Fibroblast of villous mesenchyme (primary cell): ENCODE results near the gene FOXO3. TPM values are rescaled to one million over a fixed set of nuclear protein-coding genes. Genes with fewer than 3 reads are reported as not detected.

ENCODE experiments used
- DNase-seq: peaks from one replicate; pipeline ENCODE4 v3.0.0-alpha.2; 2010; ENCODE audit warnings: low read depth
- H3K4me3 ChIP-seq: 2 replicates; pipeline ENCODE4 v1.5.1; 2011; ENCODE audit warnings: low read depth, mild to moderate bottlenecking, low read length
- total RNA-seq: library from RNA; depleted of rRNA; stranded (reverse); fragments of >200 nt; gene quantifications from 2 replicates; pipeline ENCODE4 v1.2.3, GENCODE V29; 2012
- TF ChIP-seq, protein P1 (sequence below): IDR thresholded peaks from 2 replicates; pipeline ENCODE4 v1.5.1; 2012; ENCODE audit warnings: low read depth, mild to moderate bottlenecking, low read length; ENCODE audit not compliant: insufficient read depth

FOXO3 gene
- total RNA-seq, 1 donor: 43.2 TPM

DNA sequence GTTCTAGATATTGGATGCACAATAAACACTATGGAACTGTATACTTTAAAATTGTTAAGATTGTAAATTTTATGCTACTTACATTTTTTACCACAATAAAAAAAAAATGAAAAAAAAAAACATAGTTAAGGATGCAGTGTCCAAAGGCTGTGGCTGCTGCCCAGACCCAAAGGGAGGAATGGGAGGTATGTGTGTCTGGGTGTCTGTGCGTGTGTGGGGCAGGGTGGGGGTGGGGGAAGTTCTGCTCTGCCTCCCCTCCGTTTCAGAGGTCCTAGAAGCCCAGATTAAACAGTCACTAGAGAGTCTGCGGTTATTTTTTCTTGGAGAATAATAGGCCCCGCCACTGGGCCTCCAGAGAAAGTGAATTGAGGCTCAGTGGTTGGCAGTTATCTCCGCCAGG is 151.1 kb downstream of the FOXO3 start:
- DNase-seq: no peak

DNA sequence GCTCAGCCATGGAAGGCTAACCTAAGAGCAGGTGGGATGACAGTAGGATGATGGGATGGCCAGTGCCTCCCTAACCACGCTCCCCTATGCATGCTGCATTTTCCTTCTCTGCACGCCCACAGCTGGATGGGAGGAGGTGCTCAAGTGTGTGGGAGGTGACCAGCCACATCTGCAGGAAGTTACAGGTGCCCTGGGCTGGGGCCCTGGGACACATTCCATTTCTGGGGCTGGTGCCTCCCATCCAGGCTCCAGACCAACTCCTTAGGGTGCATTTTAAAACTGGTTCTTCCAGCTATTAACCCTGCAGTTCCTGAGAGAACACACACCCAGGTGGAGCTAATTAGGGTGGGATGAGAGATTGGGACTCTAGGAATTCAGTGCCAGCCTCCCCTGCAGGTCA is 152.2 kb downstream of the FOXO3 start:
- TF ChIP-seq, protein P1, sequence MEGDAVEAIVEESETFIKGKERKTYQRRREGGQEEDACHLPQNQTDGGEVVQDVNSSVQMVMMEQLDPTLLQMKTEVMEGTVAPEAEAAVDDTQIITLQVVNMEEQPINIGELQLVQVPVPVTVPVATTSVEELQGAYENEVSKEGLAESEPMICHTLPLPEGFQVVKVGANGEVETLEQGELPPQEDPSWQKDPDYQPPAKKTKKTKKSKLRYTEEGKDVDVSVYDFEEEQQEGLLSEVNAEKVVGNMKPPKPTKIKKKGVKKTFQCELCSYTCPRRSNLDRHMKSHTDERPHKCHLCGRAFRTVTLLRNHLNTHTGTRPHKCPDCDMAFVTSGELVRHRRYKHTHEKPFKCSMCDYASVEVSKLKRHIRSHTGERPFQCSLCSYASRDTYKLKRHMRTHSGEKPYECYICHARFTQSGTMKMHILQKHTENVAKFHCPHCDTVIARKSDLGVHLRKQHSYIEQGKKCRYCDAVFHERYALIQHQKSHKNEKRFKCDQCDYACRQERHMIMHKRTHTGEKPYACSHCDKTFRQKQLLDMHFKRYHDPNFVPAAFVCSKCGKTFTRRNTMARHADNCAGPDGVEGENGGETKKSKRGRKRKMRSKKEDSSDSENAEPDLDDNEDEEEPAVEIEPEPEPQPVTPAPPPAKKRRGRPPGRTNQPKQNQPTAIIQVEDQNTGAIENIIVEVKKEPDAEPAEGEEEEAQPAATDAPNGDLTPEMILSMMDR: no peak
- H3K4me3 ChIP-seq: no peak overlapping the region
- no peak for DNase-seq

More for the DNA sequence above, 151.1 kb downstream of the FOXO3 start:
- TF ChIP-seq, protein P1: no peak
- H3K4me3 ChIP-seq: no peak overlapping the region

DNA sequence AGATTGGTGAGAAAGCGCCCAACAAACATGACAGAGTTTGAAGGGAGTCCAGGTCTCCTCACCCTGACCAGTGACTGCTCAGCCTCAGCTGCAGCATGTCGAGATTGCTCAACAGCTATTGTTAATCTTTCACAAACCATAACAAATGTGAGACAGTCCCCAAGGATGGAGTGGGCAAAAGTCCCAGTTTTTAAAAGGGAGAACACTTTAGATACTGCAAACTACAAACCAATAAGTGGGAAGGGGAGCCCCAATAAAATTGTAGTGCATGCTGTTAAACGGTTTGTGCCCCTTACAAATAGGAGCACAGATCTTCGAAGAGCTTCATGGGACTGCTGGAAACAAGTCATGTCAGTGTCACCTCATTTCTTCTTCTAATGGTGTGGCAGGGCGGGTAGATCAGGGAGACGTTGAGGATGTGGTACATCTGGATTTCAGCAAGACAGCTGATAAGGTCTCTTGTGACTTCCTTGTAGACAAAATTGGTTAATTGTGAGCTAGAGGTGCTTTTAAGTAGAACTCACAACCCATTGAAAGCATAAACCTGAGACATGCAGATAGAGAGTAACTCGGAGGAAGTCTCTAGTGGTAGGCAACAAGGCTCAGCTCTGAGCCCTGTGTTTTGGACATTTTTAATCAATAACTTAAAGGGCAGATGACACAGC is 153.5 kb downstream of the FOXO3 start:
- DNase-seq: peak; percentile 69
- no peak overlapping the region for H3K4me3 ChIP-seq

DNA sequence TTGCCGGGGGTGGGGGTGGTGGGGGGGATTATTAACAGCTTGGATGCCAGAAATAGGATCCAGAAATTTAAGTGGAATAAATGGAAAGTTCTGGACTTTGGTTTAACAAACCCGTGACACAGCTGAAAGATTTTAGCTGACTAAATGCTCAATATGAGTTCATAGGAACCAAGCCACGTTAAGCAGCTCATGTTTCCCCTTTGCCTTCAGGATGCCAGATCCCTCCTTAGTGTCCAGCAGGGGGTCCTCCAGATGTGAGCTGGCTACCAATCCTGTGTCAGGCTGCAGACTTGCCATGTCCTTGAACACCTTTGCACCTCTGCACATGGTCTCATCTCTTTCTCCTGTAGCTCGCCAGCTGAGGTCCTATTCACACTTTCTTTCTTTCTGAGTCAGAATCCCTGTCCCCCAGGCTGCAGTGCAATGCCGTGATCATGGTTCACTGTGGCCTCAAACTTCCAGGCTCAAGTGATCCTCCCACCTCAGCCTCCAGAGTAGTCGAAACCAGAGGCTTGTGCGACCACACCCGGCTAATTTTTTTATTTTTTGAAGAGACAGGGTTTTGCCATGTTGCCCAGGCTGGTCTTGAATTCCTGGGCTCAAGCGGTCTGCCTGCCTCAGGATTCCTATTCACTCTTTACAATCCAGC is 154.2 kb downstream of the FOXO3 start:
- H3K4me3 ChIP-seq: no peak overlapping the region
- no peak for DNase-seq
- TF ChIP-seq, protein P1: no peak

More for the DNA sequence above, 153.5 kb downstream of the FOXO3 start:
- TF ChIP-seq, protein P1: no peak

DNA sequence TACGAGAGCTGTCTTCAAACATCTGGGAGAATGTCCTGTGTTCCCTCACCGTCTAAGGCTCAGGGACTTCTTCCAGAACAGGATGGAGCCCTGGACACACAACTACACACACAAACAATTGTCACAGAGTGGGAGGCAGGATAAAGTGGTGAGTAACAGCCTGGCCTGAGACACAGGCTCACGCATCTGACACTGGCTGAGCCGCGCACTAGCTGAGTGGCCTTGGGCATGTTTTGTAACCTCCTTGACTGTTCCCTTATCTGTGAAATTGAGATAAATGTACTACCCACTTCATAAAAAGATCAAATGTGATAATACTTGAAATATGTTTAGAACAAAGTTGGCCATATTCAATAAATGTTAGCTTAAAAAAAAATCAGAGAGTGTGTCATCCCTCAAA is 155.1 kb downstream of the FOXO3 start:
- no peak for DNase-seq
- H3K4me3 ChIP-seq: no peak overlapping the region
- TF ChIP-seq, protein P1: no peak

DNA sequence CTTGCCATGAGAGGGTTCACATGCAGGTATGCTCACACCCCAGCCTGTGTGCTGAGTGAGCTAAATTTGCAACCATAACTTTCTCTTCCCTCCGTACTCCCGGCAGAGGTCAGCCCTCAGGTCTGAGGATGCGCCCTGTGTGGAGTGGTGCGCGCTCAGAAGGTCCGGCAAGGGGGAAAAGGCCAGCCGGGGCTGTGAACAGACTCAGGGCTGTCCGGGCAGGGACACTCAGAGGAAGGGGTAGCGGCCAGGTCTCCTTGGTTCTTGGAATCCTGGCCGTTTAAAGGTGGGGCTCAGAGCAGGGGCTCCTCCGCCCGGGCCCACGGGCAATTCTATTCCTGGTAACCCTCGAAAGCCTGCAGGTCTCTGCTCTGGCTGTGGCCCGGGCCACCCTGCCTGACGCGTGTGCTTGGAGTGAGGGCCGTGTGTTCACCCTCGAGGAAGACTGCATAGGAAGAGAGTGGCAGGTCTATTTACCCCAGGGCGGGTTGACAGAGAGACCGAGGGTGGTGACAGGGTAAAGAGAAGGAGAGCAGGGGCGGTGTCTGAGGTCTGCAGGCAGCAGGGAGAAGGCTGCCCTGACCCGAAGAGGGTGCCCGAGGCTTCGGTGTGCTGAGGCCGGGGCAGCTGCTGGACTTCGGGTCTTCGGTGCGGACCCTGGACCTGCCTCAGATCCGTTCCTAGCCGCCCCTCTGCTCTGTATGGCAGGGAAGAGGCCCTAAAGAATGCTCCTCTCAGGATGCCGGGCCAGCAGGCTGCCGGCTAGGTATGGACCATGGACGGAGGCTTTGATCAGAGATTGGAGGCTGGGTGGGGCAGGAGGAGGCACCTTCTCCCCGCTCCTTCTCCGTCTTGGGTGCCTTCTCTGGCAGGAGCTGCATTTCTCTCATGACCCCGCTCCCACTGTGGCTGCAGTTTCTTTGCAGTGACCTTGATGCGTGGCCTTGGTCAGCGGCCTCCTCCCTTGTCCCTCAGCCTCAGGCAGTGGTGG is 156.4 kb downstream of the FOXO3 start:
- no peak overlapping the region for H3K4me3 ChIP-seq
- DNase-seq: no peak
- TF ChIP-seq, protein P1: no peak
